ENCODE results near the gene PRDM11.

PRDM11 gene

GRCh38 chr11:45158210-45158731 is 11.8 kb downstream of the PRDM11 start:
- no peak for DNase-seq

- DNase-seq: no peak
Measured at GRCh38 chr11:45158891-45159605, 12.6 kb downstream of the PRDM11 start.

GRCh38 chr11:45159781-45160365 is 13.4 kb downstream of the PRDM11 start:
- DNase-seq: no peak

- peak; percentile 21 for DNase-seq
Measured at GRCh38 chr11:45161252-45162063, 15.0 kb downstream of the PRDM11 start.

GRCh38 chr11:45162064-45162375 is 15.6 kb downstream of the PRDM11 start:
- no peak for DNase-seq

- DNase-seq: no peak
Measured at GRCh38 chr11:45162916-45163879, 16.8 kb downstream of the PRDM11 start.

GRCh38 chr11:45163956-45164575 is 17.6 kb downstream of the PRDM11 start:
- no peak for DNase-seq

GRCh38 chr11:45165386-45165785 is 18.9 kb downstream of the PRDM11 start:
- DNase-seq: no peak

- no peak for DNase-seq
Measured at GRCh38 chr11:45165806-45166603, 19.6 kb downstream of the PRDM11 start.

- no peak for DNase-seq
Measured at GRCh38 chr11:45166604-45166897, 20.1 kb downstream of the PRDM11 start.

GRCh38 chr11:45167283-45167682 is 20.8 kb downstream of the PRDM11 start:
- DNase-seq: no peak

- DNase-seq: no peak
Measured at GRCh38 chr11:45168366-45169130, 22.1 kb downstream of the PRDM11 start.

GRCh38 chr11:45169310-45170072 is 23.1 kb downstream of the PRDM11 start:
- DNase-seq: no peak

- DNase-seq: no peak
Measured at GRCh38 chr11:45170484-45170883, 24.0 kb downstream of the PRDM11 start.

GRCh38 chr11:45171550-45171949 is 25.1 kb downstream of the PRDM11 start:
- DNase-seq: no peak

GRCh38 chr11:45173064-45173463 is 26.6 kb downstream of the PRDM11 start:
- no peak for DNase-seq

GRCh38 chr11:45174168-45174835 is 27.9 kb downstream of the PRDM11 start:
- no peak for DNase-seq

GRCh38 chr11:45174963-45175362 is 28.5 kb downstream of the PRDM11 start:
- no peak for DNase-seq

- DNase-seq: no peak
Measured at GRCh38 chr11:45176996-45177395, 30.6 kb downstream of the PRDM11 start.
